Measurements from ENCODE around the gene RGPD3.
"Not testable (repeated sequence)": the region's sequence is repeated elsewhere in the genome, so short reads cannot be mapped to it uniquely, and the experiment has no call there.

RGPD3 gene

DNA sequence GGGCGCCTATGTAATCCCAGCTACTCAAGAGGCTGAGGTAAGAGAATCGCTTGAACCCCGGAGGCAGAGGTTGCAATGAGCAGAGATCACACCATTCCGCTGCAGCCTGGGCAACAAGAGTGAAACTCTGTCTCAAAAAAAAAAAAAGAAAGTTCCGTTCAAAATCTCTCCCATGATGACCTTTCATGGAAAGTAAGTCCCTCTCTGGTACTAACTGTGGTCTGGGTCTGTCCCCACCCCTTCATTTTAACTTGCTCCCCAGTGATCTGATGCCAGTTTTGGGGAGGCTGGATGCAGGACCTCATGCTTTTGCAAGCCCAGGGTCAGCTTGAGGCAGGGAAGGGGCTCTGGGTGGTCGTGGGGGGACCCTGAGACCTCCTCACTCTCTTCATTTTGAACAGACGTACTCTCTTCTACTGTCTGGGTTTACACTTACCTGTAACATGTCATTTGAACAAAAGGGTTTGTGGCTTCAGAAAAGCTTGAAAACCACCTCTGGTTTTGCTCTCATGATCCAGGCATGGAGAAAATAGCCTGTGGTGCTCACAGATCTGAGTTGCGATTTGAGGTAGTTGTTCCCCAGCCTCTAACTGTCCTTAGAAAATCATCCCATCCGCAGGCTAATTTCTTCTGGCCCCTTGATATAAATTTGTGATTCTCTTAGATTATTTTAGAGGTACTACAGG is 37.9 kb upstream of the RGPD3 start:
- not testable (repeated sequence) for H3K9ac ChIP-seq (ENCODE audit: low read depth, low read length); H3K27me3 ChIP-seq (ENCODE audit: insufficient read depth, low read length); H3K36me3 ChIP-seq (ENCODE audit: insufficient read depth, low read length); H3K4me3 ChIP-seq (ENCODE audit: low read length); H3K27ac ChIP-seq (ENCODE audit: low read depth, low read length); H3K9me3 ChIP-seq (ENCODE audit: insufficient read depth, low read depth, low read length); H3K4me1 ChIP-seq (ENCODE audit: insufficient read depth, low read length)
- over 99% methylated on average over 6 of the region's 9 CpGs for WGBS

DNA sequence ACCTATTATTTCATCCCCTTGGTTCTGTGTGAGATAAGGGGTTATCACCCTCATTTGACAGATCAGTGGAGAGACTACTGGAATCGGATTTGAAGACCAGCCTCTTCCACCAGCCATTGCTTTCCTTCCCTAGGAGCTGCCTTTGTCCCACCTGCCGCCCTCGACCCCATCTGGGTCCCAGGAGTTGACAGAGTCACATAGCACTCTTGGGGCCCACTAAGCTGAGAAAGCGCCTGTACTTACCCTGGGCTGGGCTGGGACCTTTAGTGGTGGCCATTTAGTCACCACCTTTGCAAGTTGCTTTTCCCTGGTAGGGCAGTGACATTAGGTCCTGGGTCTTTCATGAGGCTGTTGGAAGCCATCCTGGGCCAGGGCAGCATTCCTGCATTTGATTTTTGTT is 36.6 kb upstream of the RGPD3 start:
- not testable (repeated sequence) for H3K27ac ChIP-seq (ENCODE audit: low read depth, low read length); H3K9ac ChIP-seq (ENCODE audit: low read depth, low read length); H3K27me3 ChIP-seq (ENCODE audit: insufficient read depth, low read length); H3K36me3 ChIP-seq (ENCODE audit: insufficient read depth, low read length); H3K4me1 ChIP-seq (ENCODE audit: insufficient read depth, low read length); H3K4me3 ChIP-seq (ENCODE audit: low read length); H3K9me3 ChIP-seq (ENCODE audit: insufficient read depth, low read depth, low read length)
- 97% methylated on average over 4 of the region's 4 CpGs for WGBS

DNA sequence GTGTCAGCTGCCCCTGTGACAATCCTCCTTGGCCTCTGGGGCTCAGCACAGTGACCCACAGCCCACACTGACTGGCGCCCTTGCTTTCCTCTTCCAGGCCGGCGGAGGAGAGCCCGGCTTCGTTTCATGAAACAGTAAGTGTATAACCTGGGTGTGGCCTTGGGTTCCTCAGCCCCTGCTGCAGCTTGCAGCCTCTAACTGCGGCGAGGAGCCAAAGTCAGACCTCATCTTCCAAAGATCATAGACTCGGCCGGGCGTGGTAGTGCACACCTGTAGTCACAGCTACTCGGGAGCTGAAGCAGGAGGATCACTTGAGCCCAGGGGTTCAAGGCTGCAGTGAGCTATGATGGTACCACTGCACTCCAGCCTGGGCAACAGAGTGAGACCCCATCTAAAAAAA is 36.0 kb upstream of the RGPD3 start:
- not testable (repeated sequence) for H3K36me3 ChIP-seq (ENCODE audit: insufficient read depth, low read length); H3K4me1 ChIP-seq (ENCODE audit: insufficient read depth, low read length); H3K27me3 ChIP-seq (ENCODE audit: insufficient read depth, low read length); H3K9me3 ChIP-seq (ENCODE audit: insufficient read depth, low read depth, low read length); H3K9ac ChIP-seq (ENCODE audit: low read depth, low read length); H3K27ac ChIP-seq (ENCODE audit: low read depth, low read length); H3K4me3 ChIP-seq (ENCODE audit: low read length)
- 93% methylated on average over 8 of the region's 11 CpGs for WGBS

DNA sequence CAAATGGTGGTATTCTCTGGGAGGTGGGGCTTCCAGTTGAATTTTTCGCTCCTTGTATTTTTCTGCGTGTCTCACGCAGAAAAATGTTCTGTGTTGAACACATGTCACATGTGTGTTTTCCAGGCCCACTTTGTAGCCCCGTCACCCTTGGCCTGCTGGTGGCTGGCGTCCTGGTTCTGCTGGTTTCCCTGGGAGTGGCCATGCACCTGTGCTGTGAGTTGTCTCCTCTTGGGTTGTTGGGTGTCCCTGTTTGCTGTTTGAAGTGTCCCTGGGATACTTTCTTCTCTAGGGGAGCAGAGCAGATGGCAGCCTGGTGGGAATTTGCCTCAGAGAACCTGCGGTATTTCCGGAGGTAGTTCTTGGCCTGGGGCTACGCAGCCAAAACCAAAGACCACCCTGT is 34.1 kb upstream of the RGPD3 start:
- not testable (repeated sequence) for H3K27me3 ChIP-seq (ENCODE audit: insufficient read depth, low read length); H3K36me3 ChIP-seq (ENCODE audit: insufficient read depth, low read length); H3K27ac ChIP-seq (ENCODE audit: low read depth, low read length); H3K4me1 ChIP-seq (ENCODE audit: insufficient read depth, low read length); H3K9me3 ChIP-seq (ENCODE audit: insufficient read depth, low read depth, low read length); H3K9ac ChIP-seq (ENCODE audit: low read depth, low read length); H3K4me3 ChIP-seq (ENCODE audit: low read length)
- 95% methylated on average over 8 of the region's 8 CpGs for WGBS

DNA sequence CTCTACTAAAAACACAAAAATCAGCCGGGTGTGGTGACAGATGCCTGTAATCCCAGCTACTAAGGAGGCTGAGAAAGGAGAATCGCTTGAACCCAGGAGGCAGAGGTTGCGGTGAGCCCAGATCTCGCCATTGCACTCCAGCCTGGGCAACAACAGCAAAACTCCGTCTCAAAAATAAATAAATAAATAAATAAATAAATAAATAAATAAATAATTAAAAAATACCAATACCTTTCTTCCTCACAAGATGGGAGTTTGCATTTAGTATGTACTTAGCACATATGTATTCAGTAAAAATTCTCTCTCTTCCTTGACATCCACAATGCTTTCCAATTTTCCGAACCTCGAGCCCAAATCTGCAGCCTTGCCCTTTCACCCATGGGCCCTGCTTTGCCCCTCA is 32.1 kb upstream of the RGPD3 start:
- not testable (repeated sequence) for H3K36me3 ChIP-seq (ENCODE audit: insufficient read depth, low read length); H3K4me3 ChIP-seq (ENCODE audit: low read length); H3K4me1 ChIP-seq (ENCODE audit: insufficient read depth, low read length); H3K9me3 ChIP-seq (ENCODE audit: insufficient read depth, low read depth, low read length); H3K9ac ChIP-seq (ENCODE audit: low read depth, low read length); H3K27ac ChIP-seq (ENCODE audit: low read depth, low read length); H3K27me3 ChIP-seq (ENCODE audit: insufficient read depth, low read length)
- WGBS, result no CpG with 5 or more reads among the region's 7 CpGs

DNA sequence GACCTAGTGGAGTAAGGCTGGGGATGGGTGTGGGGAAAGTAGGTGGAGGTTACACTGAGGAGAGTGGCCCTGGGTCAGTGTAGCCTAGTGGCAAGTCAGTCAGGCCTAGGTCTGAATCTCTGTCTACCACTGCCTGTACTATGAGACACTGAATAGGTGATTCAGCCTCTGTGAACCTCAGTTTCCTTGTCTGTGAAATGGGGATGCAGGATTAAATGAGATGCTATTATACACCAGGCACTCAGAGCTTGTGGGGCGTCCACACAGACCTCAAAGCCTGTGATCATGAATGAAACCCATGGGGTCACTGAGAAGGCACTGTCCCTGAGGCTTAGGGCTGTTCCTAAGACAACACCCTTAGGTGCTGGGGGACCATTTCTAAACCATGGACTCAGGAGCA is 30.3 kb upstream of the RGPD3 start:
- not testable (repeated sequence) for H3K27ac ChIP-seq (ENCODE audit: low read depth, low read length); H3K9me3 ChIP-seq (ENCODE audit: insufficient read depth, low read depth, low read length); H3K4me1 ChIP-seq (ENCODE audit: insufficient read depth, low read length); H3K36me3 ChIP-seq (ENCODE audit: insufficient read depth, low read length); H3K4me3 ChIP-seq (ENCODE audit: low read length); H3K9ac ChIP-seq (ENCODE audit: low read depth, low read length); H3K27me3 ChIP-seq (ENCODE audit: insufficient read depth, low read length)
- 86% methylated on average over 1 of the region's 1 CpG for WGBS

DNA sequence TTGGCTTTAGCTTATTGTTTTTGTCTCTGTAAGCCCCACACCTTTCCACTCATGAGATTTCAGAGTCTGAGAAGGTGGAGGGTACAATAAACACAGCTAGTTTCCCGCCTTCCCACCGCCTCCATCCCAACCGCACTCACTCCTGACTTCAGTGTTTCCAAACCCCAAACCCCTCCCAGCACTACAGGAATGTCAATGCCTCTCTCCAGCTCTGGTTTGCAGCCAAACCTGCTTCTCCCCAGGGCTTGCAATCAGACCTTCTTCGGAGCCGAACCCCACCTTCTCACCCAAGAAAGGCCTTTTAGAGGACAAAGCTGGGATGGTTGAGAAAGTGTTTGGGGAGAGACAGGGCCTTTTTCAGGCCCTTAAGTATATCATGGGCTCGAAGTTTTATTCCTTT is 24.7 kb upstream of the RGPD3 start:
- not testable (repeated sequence) for H3K4me1 ChIP-seq (ENCODE audit: insufficient read depth, low read length); H3K36me3 ChIP-seq (ENCODE audit: insufficient read depth, low read length); H3K27me3 ChIP-seq (ENCODE audit: insufficient read depth, low read length); H3K4me3 ChIP-seq (ENCODE audit: low read length); H3K27ac ChIP-seq (ENCODE audit: low read depth, low read length); H3K9ac ChIP-seq (ENCODE audit: low read depth, low read length); H3K9me3 ChIP-seq (ENCODE audit: insufficient read depth, low read depth, low read length)
- 60% methylated on average over 4 of the region's 6 CpGs for WGBS

DNA sequence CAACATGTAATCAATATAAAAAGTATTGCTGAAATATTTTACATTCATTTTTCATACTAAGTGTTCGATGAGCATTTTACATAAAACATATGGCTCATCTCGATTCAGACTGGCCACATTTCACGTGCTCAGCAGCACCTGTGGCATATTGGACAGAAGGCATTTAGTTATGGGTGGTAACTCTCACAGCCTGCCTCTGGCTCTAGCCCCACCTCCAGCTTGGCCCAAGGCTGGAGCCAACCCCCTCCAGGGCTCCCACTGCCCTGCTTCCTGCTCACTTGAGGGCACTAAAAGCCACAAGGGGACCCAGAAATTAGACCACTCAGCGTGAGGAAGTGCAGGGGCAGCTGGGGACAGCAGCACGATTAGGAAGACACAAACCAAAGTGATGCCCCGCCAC is 24.2 kb upstream of the RGPD3 start:
- H3K4me1 ChIP-seq (ENCODE audit: insufficient read depth, low read length); H3K27ac ChIP-seq (ENCODE audit: low read depth, low read length); H3K9me3 ChIP-seq (ENCODE audit: insufficient read depth, low read depth, low read length); H3K4me3 ChIP-seq (ENCODE audit: low read length); H3K27me3 ChIP-seq (ENCODE audit: insufficient read depth, low read length); H3K9ac ChIP-seq (ENCODE audit: low read depth, low read length); H3K36me3 ChIP-seq (ENCODE audit: insufficient read depth, low read length): not testable (repeated sequence)
- WGBS, result 70% methylated on average over 4 of the region's 6 CpGs

DNA sequence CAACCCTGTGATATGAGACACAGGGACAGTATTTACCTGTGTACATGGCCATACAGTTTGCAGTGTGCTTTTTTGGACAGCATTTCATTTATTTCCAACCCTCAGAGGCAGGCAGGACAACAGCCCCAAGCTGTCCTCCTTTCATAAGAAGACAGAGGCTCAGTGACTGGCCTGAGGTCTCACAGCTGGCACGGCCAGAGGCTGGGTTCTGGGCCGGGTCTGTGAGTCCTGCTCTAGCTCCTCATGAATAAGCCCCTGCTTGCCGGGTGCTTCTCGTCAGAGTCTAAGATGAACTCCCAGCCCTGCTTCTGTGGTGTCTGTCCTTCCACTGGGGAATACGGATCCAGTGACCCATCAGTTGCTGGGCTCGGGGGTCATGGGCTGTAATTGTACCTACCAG is 21.5 kb upstream of the RGPD3 start:
- H3K36me3 ChIP-seq (ENCODE audit: insufficient read depth, low read length); H3K27ac ChIP-seq (ENCODE audit: low read depth, low read length); H3K4me3 ChIP-seq (ENCODE audit: low read length); H3K4me1 ChIP-seq (ENCODE audit: insufficient read depth, low read length); H3K9ac ChIP-seq (ENCODE audit: low read depth, low read length); H3K9me3 ChIP-seq (ENCODE audit: insufficient read depth, low read depth, low read length): not testable (repeated sequence)
- H3K27me3 ChIP-seq (ENCODE audit: insufficient read depth, low read length), result peaks cover 21% of the 10 kb centered on the region
- WGBS, result 83% methylated on average over 6 of the region's 6 CpGs

DNA sequence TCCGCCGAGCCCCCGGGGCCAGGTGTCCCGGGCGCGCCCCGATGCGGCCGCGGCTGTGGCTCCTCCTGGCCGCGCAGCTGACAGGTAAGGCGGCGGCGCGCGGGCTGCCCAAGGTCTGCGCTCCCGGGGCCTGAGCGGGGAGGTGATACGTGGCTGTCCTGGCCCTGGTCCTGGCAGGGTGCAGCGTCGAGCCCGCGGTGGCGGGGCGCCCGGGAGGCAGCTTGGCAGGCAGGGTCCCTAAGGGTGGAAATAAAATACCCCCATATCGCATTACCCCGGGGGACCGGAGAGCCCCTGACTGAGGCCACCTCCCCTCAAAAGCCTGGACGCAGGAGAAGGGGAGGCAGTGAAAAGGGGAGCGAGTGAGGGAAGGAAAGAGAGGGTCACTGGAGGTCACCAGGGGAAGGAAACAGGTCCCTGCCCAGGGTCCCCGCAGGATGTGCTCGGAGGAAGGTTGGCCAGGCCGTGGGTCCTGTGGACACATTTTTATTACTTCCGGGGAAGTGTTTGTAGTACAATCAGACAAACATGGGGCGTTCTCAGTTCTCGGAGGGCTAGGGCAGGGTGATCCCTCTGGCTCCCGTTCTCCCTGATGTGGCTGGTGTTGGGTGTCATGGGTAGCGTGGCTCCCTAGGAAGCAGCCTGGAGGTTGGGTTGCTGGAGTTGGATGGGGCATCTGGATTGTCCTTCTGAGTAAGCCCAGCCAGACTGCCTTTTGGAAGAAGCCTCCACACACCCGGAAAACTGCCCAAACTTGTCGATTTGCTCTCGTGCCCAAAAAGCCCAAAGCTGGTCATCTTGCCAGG is 19.4 kb upstream of the RGPD3 start:
- H3K4me3 ChIP-seq (ENCODE audit: low read length), result peak overlapping the region; percentile 35
- H3K27ac ChIP-seq (ENCODE audit: low read depth, low read length); H3K4me1 ChIP-seq (ENCODE audit: insufficient read depth, low read length); H3K36me3 ChIP-seq (ENCODE audit: insufficient read depth, low read length); H3K9me3 ChIP-seq (ENCODE audit: insufficient read depth, low read depth, low read length); H3K9ac ChIP-seq (ENCODE audit: low read depth, low read length): not testable (repeated sequence)
- peaks cover 21% of the 10 kb centered on the region for H3K27me3 ChIP-seq (ENCODE audit: insufficient read depth, low read length)
- WGBS, result 33% methylated on average over 40 of the region's 44 CpGs

DNA sequence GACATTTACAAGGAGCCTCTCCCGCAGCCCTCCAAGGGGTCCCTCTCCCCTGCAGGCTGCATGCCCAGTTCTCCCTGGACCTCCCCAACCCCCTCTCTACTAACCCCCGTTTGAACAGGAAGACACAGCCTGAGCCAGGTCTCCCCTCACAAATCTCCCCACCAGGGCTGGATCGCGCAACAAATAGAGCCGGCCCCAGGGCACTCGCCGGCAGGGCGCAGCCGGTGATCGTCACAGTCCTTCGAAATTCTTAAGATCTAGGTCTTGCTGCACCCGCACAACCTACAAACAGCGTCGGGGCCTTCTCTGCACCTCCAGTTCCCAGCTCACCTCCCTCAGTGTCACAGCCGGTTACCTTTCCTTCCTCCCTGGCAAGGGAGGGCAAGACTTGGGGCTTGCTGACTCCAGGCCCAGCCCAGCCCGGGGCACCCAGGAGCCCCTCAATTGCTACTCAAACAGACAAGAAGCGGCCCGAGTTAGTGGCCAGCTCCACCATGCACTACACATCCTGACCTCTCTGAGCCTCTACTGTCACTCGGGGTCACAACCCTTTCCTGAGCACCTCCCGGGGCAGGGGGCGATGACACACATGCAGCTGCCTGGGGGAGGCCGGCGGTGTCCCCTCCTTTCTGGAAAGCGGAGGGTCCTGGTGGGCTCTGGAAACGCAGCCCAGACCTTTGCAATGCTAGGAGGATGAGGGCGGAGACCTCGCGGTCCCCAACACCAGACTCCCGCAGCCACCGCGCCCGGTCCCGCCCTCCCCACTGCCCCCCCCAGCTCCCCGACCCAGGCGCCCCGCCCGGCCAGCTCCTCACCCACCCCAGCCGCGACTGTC is 18.6 kb upstream of the RGPD3 start, which contains the start of gene CD8B2:
Gene CD8B2, plus strand, starts transcription at position 814 of the 835 bp plus-strand sequence. CDS start 63 bp downstream, outside the sequence.
- not testable (repeated sequence) for H3K4me1 ChIP-seq (ENCODE audit: insufficient read depth, low read length); H3K9ac ChIP-seq (ENCODE audit: low read depth, low read length); H3K9me3 ChIP-seq (ENCODE audit: insufficient read depth, low read depth, low read length); H3K27ac ChIP-seq (ENCODE audit: low read depth, low read length); H3K36me3 ChIP-seq (ENCODE audit: insufficient read depth, low read length)
- Histone ChIP-seq H3K4me3 (ENCODE audit: low read length) (peak within 1 kb of the TSS; percentile 35), H3K27me3 (ENCODE audit: insufficient read depth, low read length) (peaks cover 21% of the 10 kb centered on the region)
- 23% methylated on average over 17 of the region's 39 CpGs for WGBS

All from HUES64 (cell line).